Measurements from ENCODE around the gene ARRB1.
"Not testable (repeated sequence)": the region's sequence is repeated elsewhere in the genome, so short reads cannot be mapped to it uniquely, and the experiment has no call there.

The ARRB1 gene

DNA sequence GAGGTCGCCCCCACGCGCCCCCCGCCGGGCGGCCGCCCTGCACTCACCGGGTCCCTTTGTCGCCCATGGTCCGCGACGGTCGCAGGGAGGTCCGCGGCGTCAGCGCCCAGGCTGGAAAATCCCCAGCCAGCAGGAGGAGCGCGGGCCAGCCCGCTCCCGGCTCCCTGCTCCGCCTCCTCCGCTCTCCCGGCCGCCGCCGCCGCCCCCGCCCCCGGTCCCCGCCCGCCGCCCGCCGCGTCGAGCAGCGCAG, at the start of gene ARRB1:
TSS of gene ARRB1 (minus strand) at position 121 of the 250 bp plus-strand sequence. CDS start at position 67, 54 bp downstream.
- no peak for DNase-seq (ENCODE audit: low read depth in 1 of 2, low spot score in 1 of 2)

DNA sequence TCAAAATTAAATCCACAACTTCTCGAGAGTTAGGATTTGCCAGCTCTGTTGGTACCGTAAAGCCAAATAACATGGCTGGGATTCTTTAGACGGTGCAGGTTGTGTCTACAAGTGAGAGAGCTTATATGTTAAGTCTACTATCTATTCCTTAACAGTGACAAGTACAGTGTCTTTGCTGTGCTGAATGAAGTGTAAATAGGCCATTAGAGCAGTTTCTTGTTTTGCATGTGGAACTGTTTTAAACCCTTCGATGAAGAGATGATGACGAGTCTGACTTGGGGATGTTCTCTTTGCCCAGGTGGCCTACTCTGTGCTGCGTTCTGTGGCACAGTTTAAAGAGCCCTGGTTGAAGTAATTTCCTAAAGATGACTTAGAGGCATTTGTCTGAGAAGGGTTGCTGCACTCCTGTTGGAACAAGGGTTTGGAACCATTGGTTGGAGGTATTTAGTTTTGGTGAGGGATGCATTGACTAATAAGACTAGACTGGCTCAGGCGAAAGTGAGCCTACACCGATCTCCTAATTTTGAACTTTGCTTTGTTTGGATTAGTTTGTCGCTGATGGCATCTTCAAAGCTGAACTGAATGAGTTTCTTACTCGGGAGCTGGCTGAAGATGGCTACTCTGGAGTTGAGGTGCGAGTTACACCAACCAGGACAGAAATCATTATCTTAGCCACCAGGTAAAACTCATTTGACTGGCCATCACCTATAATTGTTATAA, 48.8 kb upstream of the ARRB1 start:
- no peak for DNase-seq (ENCODE audit: low read depth in 1 of 2, low spot score in 1 of 2)

DNA sequence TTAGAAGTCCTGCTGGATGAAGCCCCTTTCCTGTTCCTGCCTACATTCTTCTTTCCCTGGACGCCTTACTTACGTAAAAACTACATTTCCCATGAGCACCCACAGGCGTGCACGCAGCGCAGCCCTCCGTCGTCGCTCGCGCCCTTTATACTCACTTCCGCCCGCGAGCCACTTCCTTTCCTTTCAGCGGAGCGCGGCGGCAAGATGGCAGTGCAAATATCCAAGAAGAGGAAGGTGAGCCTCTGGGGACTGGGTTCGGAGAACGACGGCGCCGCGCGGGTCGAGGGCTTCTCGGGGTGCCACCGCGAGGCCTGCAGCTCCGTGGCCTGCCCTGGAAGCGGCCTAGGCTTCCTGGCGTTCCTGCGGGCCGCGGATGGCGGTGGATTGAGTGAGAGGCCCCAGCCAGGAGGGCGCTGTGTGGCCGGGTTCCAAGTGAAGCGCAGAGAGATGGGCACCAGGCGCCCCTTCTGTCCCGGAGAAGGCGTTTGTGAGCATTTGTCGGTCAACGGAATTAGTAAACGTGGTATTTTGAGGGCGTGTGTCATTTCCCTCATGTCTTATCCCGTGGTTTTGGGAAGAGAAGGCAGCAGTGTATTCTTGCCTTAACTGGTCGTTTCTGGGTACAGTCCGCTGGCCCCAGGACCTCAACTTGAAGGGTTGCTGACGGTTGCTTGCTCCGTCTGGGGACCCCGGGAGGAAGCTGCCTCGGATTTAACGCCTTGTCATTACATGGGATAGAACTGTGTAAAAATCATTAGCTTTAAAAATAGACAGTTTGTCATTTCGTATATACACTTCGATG, 48.1 kb upstream of the ARRB1 start, which contains the start of gene RPS3:
TSS of gene RPS3 (plus strand) at position 175 of the 802 bp plus-strand sequence. CDS start at position 205, 30 bp downstream.
- DNase-seq (ENCODE audit: low read depth in 1 of 2, low spot score in 1 of 2): peak; percentile 76 to 78

GRCh38 chr11:75398906-75399305, 47.4 kb upstream of the ARRB1 start:
- DNase-seq (ENCODE audit: low read depth in 1 of 2, low spot score in 1 of 2): no peak

GRCh38 chr11:75394085-75394840, 42.8 kb upstream of the ARRB1 start:
- no peak for DNase-seq (ENCODE audit: low read depth in 1 of 2, low spot score in 1 of 2)

- DNase-seq (ENCODE audit: low read depth in 1 of 2, low spot score in 1 of 2): no peak
Observed at GRCh38 chr11:75389925-75390324, 38.5 kb upstream of the ARRB1 start.

DNA sequence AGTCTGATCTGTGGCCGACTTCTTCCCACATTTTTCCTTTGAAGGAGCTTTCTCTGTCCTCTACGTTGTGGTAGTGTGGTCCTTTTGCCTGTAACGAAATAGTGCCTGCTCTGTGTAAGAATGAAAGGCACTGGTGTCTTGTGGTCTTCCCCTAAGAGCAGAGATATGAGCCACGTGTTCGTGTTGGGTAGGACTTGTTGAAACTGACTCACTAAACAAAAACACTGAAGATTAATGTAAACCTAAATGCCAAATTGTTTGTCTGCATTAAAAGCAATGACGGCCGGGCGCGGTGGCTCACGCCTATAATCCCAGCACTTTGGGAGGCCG, 37.8 kb upstream of the ARRB1 start:
- DNase-seq (ENCODE audit: low read depth in 1 of 2, low spot score in 1 of 2): no peak

DNA sequence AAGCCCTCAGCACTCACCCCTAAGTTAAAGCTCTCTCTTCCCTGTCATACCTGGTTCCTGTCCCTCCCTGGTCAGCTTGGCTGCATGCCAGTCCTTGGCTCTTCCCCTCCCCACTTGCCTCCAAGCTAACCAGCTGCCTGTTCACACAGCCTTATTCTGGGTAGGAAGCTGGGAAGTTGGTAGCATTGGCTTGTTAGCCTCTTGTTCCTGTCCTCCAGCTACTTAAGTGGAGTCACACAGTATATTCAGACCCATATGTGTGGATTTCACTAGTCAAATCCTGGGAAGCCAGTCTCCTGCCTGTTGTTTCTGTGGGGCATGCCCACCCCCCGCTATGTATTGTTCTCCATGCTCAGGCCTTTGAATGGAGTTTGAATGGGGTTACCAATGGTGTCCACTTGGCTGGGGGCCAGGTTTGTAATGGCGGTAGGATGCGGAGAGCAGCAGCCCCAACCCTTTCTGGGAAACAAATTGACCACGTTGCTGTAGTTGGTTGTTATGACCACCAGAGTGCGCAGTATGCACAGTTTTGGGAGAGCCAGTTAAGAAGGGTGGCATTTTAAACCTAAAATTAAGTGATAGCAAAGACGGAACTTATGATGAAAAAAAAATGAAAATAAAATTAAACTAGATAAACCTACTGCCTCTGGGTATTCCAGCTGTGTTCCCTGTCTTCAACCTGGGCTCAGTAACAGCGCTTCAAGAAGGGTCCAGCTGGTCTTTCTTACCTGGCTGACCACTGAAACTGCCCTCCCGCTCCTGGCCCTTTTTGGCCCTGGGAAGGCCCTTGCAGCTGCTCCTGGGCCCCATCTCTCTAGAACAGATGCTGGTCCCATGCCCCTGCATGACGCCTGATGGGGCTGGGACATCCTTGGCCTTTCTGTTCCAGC, 37.2 kb upstream of the ARRB1 start:
- peak; percentile 34 to 50 for DNase-seq (ENCODE audit: low read depth in 1 of 2, low spot score in 1 of 2)

DNA sequence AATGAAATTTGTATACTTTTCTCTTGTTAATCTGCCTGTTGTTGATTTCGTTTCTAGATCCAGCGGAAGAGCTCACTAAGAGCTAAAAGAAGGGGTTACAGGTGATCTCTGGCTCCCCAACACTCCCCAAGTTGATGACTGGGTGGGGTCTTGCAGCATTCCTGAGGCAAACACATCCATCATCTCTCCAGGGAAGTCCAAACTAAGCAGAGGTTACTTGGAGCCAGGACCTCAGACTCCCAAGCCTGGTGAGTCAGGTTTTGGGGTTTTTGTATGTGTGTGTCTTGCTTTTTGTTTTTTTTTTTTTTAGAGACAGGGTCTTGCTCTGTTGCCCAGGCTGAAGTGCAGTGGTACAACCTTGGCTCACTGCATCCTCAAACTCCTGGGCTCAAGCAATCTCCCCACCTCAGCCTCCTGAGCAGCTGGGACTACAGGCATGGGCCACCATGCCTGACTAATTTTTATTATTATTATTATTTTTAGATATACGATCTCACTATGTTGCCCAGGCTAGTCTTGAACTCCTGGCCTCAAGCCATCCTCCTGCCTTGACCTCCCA, 36.4 kb upstream of the ARRB1 start:
- DNase-seq (ENCODE audit: low read depth in 1 of 2, low spot score in 1 of 2): no peak

DNA sequence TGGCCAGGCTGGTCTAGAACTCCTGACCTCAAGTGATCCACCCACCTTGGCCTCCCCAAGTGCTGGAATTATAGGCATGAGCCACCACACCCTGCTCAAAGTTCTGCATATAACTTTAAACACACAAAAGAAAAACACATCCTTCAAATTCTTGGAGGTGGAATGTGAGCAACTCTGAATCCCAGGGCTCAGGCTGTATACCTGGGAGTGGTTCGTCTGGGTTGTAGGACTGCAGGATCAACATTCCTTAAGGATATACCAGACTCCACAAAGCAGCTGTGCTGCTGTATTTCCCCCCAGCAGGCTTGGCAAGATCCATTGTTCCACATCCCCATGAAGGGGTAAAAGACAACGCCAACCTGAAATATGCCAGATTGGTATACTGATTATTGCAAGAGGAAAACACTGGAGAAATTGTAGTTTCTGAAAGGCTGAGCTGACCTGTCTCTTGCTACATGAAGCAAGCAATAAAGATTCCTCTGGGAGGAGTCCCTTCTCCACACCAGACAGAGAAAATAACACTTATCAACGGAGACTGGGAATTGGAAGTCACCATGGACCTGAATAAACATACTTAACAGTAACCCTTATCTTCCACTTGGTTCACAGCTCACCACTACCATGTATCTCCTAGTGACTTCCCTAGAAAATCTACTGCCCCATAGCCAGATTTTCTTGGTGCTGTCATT, 35.6 kb upstream of the ARRB1 start:
- DNase-seq (ENCODE audit: low read depth in 1 of 2, low spot score in 1 of 2): no peak

DNA sequence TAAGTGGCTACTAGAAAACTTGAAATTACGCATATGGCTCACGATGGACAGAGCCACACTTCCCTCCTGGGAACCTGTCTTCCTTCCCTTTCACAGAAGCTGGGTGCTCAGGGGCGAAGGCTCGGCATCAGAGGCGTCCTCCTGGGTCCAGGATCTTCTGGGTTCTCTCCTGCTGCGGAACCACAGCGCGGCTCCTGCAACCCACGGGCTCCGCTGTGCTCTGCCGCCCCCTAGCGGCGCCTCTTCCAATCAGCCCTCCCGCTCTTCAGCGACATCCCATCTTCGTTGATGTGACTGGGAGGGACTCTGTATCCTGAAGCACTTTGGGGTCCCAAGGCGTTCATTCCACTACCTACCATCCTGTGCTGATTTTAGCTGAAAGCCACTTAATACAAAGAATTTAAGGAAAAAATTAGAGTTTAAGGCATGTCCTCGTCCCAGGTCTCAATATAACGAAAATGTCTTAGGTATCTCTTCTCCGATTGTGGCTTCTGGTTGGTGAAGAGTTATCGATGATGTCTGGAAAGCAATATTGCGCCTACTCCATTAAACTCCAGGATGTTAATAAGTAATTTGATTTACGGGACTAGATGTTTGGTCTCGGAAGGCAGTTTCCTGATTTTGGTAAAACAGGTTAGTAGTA, 33.1 kb upstream of the ARRB1 start:
- DNase-seq (ENCODE audit: low read depth in 1 of 2, low spot score in 1 of 2): peak; percentile 68

DNA sequence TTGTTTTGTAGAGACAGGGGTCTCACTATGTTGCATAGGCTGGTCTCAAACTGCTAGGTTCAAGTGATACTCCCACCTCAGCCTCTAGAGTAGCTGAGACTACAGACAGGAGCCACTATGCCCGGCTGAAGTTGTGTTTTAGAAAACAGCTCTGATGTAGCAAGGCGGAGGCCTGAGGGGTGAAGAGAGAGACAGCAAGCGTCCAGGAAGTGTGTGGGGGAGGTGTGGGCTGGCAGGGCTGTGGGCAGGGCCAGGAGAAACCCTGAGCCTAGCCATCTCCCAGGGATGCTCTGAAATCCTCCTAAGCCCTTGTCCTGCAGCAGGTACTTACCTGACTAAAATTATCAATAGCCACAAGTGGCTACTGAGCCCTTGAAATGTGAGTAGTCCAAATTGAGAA, 31.8 kb upstream of the ARRB1 start:
- peak in 1 of 2 donors; percentile 22 for DNase-seq (ENCODE audit: low read depth in 1 of 2, low spot score in 1 of 2)

DNA sequence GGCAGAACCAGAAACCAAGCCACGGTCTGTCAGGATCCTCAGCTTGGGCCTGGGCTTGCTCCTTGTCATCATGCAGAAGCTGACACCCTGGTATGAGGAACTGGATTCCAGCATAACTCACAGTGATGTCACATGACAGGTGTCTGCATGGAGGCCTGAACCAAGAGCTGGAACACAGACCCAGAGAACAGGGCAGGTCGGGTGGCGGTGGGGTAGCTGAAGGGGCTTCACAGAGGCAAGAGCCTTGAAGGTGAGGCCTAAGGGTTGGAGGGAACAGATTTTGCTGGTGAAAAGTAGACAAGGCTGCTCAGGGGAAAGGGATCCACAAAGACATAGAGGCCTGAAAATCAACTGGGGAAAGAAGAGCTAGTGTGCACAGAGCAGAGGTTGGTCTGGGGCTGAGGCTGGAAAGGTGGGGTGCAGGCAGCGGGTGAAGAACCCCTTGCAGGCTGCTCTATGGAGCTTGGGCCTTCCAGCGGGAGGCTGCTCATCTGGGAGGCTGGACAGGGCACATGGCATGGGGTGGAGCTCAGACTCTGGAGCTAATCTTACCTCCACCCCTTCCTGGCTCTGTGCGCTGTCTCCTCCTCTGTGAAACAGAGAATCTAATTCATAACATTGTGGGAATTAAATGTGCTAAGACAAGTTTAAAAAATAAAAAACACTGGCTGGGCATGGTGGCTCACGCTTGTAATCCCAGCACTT, 29.4 kb upstream of the ARRB1 start:
- no peak for DNase-seq (ENCODE audit: low read depth in 1 of 2, low spot score in 1 of 2)

DNA sequence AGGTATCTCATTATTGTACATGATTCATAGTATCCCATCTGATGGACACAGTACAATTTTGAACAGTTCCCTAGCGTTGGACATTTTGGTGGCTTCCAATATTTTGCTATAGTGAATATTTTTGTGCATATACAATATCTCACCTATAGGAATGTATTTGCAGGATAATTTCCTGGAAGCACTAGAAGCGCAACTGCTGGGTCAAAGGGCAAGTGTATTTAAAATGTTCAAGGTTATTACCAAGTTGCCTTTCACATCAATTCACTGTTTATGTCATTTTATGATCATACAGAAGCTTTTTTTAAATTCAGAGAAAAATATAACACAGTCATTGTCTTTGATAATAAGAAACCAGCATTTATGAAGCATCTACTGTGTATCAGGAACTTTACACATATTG, 28.8 kb upstream of the ARRB1 start:
- no peak for DNase-seq (ENCODE audit: low read depth in 1 of 2, low spot score in 1 of 2)

GRCh38 chr11:75378776-75379175, 27.3 kb upstream of the ARRB1 start:
- DNase-seq (ENCODE audit: low read depth in 1 of 2, low spot score in 1 of 2): not testable (repeated sequence)

- no peak for DNase-seq (ENCODE audit: low read depth in 1 of 2, low spot score in 1 of 2)
Observed at GRCh38 chr11:75376175-75376574, 24.7 kb upstream of the ARRB1 start.

GRCh38 chr11:75375626-75376025, 24.2 kb upstream of the ARRB1 start:
- DNase-seq (ENCODE audit: low read depth in 1 of 2, low spot score in 1 of 2): no peak

GRCh38 chr11:75374646-75375045, 23.2 kb upstream of the ARRB1 start:
- no peak for DNase-seq (ENCODE audit: low read depth in 1 of 2, low spot score in 1 of 2)

GRCh38 chr11:75373201-75373600, 21.7 kb upstream of the ARRB1 start:
- DNase-seq (ENCODE audit: low read depth in 1 of 2, low spot score in 1 of 2): no peak
